GM10266 (cell line): ENCODE data around the gene USPL1.
"Not testable (repeated sequence)": the region's sequence is repeated elsewhere in the genome, so short reads cannot be mapped to it uniquely, and the experiment has no call there.

Experiments
- DNase-seq: peaks from one replicate; pipeline ENCODE4 v3.0.0; 2012; ENCODE audit errors: extremely low spot score
- CTCF ChIP-seq: IDR thresholded peaks from 2 replicates; pipeline ENCODE4 v1.5.1; 2012; ENCODE audit warnings: mild to moderate bottlenecking, low read depth; ENCODE audit not compliant: control insufficient read depth, insufficient read depth; ENCODE audit errors: missing control alignments

Gene USPL1

DNA sequence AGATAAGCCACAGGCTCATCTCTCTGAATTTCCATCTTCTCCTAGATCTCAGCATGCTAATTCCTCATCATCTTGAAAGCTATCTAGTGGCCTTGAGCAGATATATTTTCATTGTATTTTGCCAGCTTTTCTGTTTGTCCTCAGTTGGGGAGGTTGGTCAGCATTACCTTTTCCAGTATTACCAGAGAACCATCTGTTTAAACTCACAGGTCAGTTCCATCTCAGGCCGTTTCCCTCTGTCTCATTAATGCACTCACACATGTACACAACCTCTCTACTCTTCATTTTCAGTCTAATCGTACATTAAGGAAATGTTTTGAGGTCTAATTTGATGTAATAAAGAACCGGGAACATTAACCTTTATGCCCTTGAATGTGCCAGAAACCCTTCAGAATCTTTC is 29.7 kb downstream of the USPL1 start:
- no peak for TF ChIP-seq CTCF
- no peak for DNase-seq

GRCh38 chr13:30647824-30648521 is 30.3 kb downstream of the USPL1 start:
- no peak for DNase-seq
- TF ChIP-seq CTCF, result no peak

DNA sequence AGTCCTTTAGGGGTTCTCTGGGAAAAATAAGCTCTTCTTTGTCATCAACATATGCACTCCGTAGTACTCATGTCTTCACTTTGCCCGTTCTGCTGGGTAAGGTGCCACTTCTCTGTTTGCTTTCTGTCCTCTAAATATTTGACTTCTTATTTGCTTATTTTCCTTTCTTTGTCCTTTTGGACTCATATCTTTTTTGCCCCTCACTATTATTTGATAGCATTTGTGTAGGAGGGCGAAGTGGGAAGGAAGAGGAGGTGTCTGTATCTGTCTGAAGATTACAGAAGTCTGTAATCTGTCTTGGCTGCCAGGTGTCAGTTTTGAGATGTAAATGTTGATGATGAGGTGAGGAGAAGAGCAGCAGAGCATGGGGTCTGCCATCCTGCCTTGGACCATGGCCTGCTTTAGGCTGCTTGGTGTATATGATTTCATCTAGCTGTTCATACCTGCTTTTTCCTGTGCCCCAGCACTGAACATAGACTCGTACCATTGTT is 30.8 kb downstream of the USPL1 start:
- no peak for TF ChIP-seq CTCF
- no peak for DNase-seq

DNA sequence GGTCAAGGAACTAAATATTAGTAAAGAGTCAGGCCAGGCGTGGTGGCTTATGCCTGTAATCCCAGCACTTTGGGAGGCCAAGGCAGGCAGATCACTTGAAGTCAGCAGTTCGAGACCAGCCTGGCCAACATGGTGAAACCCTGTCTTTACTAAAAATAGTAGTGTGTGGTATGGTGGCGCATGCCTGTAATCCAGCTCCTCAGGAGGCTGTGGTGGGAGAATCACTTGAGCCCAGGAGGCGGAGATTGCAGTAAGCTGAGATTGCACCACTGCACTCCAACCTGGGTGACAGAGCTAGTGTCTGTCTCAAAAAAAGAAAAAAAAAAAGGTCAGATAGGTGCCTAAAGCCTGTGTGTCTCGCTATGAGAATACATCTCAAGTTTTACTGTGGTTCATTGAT is 33.9 kb downstream of the USPL1 start:
- not testable (repeated sequence) for DNase-seq

GRCh38 chr13:30652746-30653386 is 35.1 kb downstream of the USPL1 start:
- no peak for TF ChIP-seq CTCF
- no peak for DNase-seq

- TF ChIP-seq CTCF, result no peak
Measured at GRCh38 chr13:30654430-30654829, 36.7 kb downstream of the USPL1 start.

DNA sequence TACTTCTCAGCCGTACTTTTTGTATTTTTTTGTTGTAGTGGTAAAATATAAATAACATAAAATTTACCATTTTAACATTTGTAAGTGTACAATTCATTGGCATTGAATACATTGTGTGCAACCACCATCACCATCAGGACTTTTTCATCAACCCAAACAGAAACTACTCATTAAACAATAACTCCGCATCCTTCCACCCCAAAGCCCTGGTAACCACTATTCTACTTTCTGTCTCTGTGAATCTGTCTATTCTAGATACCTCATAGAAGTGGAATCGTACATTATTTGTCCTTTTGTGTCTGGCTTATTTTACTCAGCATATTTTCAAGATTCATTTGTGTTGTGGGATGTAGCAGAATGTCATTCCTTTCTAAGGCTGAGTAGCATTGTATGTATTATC is 38.5 kb downstream of the USPL1 start:
- DNase-seq, result no peak
- no peak for TF ChIP-seq CTCF

More at GRCh38 chr13:30654430-30654829, 36.7 kb downstream of the USPL1 start:
- no peak for DNase-seq
